Activated CD4-positive, alpha-beta T cell treated with anti-CD3 and anti-CD28 coated beads for 36 hours (primary cell): ENCODE measurements around the gene CIRBP. TPM values are rescaled to one million over a fixed set of nuclear protein-coding genes. Genes with fewer than 3 reads are reported as not detected.
A peak's percentile ranks its signal among the peaks of the same experiment; 100 is the strongest.

Source experiments
- ATAC-seq: fragments of 200-7000 bp; cut with Tn5 transposase; one replicate; pipeline ENCODE4 v1.10.0; 2021; ENCODE audit warnings: mild to moderate bottlenecking, moderate library complexity
- CTCF ChIA-PET: fragments of 350-600 bp; sonication (Branson Sonifier 250); formaldehyde crosslinking; loops from one replicate; lab custom pipeline; 2021; ENCODE audit warnings: antibody characterized with exemption; lab: Charles Lee
- POLR2A ChIA-PET: fragments of 350-600 bp; sonication (Branson Sonifier 250); formaldehyde crosslinking; loops from one replicate; lab custom pipeline; 2021; ENCODE audit warnings: antibody characterized with exemption, inconsistent platforms; lab: Charles Lee
- DNase-seq: peaks from one replicate; pipeline ENCODE4 v3.0.0-alpha.2; 2020
- H3K27ac Mint-ChIP-seq: one replicate; pipeline ENCODE4 v1.8.0; 2021; ENCODE audit warnings: mixed read lengths
- H3K27me3 Mint-ChIP-seq: one replicate; pipeline ENCODE4 v1.8.0; 2021; ENCODE audit warnings: mixed read lengths
- H3K36me3 Mint-ChIP-seq: one replicate; pipeline ENCODE4 v1.8.0; 2021; ENCODE audit warnings: low read depth, mixed read lengths
- H3K4me1 Mint-ChIP-seq: one replicate; pipeline ENCODE4 v1.8.0; 2021; ENCODE audit warnings: mixed read lengths
- H3K4me3 Mint-ChIP-seq: one replicate; pipeline ENCODE4 v1.8.0; 2021; ENCODE audit warnings: mild to moderate bottlenecking, moderate library complexity, mixed read lengths
- H3K9me3 Mint-ChIP-seq: one replicate; pipeline ENCODE4 v1.8.0; 2021; ENCODE audit warnings: low read depth, mixed read lengths
- intact Hi-C, 2 experiments: fragments of 100-400 bp; cut with DNase I in 1 of 2; cut with micrococcal nuclease in 1 of 2; formaldehyde crosslinking; loops; one replicate each; pipeline versions ENCODE4 v1.14.2 to v1.15.1; 2022 to 2024; cut with DNase I, micrococcal nuclease
- total RNA-seq, 2 experiments: library from RNA; stranded (reverse); gene quantifications; one replicate each; pipeline ENCODE4 v1.2.3, GENCODE V29; 2021

CIRBP gene
- total RNA-seq, 2 experiments from 2014 or later: 123 to 188 TPM

DNA sequence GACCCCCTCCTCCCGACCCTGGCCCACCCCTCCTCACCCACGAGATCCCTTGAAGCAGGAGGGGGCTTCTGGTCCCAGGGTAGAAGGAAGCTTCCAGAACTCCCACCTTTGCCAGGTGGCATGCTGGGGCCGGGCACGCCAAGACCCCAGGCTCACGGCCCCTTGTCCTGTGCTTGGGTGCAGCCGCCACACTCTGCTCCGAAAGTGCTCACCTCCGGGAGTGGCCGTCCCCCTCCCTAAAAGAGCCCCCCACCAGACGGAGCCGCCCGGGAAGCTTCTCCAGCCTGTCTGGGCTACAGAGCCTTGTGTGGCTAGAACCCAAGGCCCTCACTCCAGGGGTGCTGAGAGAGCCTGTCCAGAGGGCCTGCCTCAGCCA lies 14.8 kb downstream of the CIRBP start:
- H3K4me1 Mint-ChIP-seq: peaks cover 8% of the 10 kb centered on the region

DNA sequence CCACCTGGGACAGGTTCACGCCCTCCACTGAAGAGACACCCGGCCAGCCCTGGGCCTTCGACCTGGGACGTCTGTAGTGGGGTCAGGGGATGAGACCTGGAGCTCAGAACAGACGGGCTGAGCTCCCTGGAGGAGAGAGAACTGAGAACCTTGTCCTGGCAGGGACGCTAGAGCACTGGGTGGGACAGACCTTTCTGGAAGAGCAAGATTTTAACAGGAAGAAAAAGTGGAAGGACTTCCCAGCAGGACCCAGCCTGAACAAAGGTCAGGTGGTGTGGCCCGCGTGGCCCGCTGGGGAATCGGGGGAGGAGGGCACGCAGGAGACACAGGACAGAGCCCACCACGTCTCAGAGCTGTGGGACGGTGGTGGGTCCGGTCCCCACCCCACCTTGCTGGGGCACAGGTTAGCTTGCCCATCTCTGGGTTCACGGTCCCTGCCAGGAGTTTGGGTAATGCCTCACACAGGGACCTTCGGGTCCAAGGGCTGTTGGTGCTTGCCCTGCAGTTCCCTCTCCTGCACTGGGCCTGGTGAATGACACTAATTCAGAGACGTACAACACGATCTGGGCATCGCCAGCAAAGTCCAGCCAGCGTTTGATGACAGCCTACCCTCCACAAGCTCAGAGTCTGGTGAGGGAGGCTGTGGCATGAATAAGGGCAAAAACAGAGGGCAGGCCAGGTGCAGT lies 15.3 kb downstream of the CIRBP start:
- Mint-ChIP-seq H3K4me3 (peak overlapping the region; percentile 18), H3K36me3 (peaks cover 10% of the 10 kb centered on the region), H3K9me3 (no peaks in the 10 kb centered on the region), H3K27me3 (peaks cover 17% of the 10 kb centered on the region), H3K27ac (no peak overlapping the region), H3K4me1 (peaks cover 8% of the 10 kb centered on the region)
- no peak for DNase-seq
- intact Hi-C loops: no loop called here
- ChIA-PET POLR2A (no interaction called here), CTCF (interaction anchor here (0.7 kb wide), 1 partner anchor 73 kb away, joined by 3 read pairs; no protein-coding TSS in a partner anchor)
- no peak for ATAC-seq

More for the DNA sequence above, 14.8 kb downstream of the CIRBP start:
- ChIA-PET POLR2A (no interaction called here), CTCF (no interaction called here)
- peaks cover 17% of the 10 kb centered on the region for H3K27me3 Mint-ChIP-seq
- intact Hi-C loops: no loop called here
- H3K4me3 Mint-ChIP-seq: no peak overlapping the region
- no peak overlapping the region for H3K27ac Mint-ChIP-seq
- ATAC-seq: no peak
- no peak for DNase-seq
- peaks cover 10% of the 10 kb centered on the region for H3K36me3 Mint-ChIP-seq
- no peaks in the 10 kb centered on the region for H3K9me3 Mint-ChIP-seq

- intact Hi-C loops: no loop called here
- no peak for ATAC-seq
Measured at GRCh38 chr19:1284979-1285736, 16.0 kb downstream of the CIRBP start.

DNA sequence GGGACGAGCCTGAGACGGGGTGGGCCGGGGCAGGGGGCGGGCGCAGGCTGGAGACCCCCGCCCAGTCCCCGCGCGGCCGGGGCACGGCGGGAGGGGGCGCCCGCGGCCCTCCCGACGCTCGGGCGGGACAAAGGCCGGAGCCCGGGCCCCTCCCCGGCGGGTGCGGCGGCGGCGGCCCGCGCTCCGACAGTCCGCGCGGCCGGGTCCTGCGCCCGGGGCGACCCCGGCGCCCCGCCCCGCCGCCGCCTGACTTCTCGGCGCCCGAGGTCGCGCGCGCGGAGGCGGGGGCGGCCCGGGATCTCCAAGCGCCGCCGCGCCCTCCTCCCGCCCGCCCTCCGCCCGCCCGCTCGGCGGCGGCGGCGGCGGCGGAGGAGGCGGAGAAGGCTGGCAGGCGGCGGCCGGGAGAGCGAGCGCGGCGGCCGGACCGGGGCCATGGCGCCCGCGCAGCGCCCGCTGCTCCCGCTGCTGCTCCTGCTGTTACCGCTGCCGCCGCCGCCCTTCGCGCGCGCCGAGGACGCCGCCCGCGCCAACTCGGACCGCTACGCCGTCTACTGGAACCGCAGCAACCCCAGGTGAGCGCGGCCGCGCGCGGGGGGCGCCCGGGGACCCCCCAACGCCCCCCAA lies 16.7 kb downstream of the CIRBP start, which contains the start of gene EFNA2:
TSS of gene EFNA2 (plus strand) at position 137 of the 624 bp plus-strand sequence. CDS start at position 433, 296 bp downstream.
- Mint-ChIP-seq H3K36me3 (no peaks in the 10 kb centered on the region), H3K27me3 (peaks cover 17% of the 10 kb centered on the region), H3K4me3 (peak within 1 kb of the TSS; percentile 18), H3K4me1 (peaks cover 2% of the 10 kb centered on the region), H3K27ac (no peak within 1 kb of the TSS), H3K9me3 (no peaks in the 10 kb centered on the region)
- ChIA-PET POLR2A (no interaction called here), CTCF (interaction anchor here (1.1 kb wide), 1 partner anchor 41 kb away, joined by 5 read pairs; no protein-coding TSS in a partner anchor)
- intact Hi-C loops: no loop called here
- ATAC-seq: no peak
- peak; percentile 14 for DNase-seq

More at GRCh38 chr19:1284979-1285736, 16.0 kb downstream of the CIRBP start:
- peak overlapping the region; percentile 18 for H3K4me3 Mint-ChIP-seq
- H3K27ac Mint-ChIP-seq: no peak overlapping the region
- peaks cover 17% of the 10 kb centered on the region for H3K27me3 Mint-ChIP-seq
- no peaks in the 10 kb centered on the region for H3K9me3 Mint-ChIP-seq
- H3K4me1 Mint-ChIP-seq: peaks cover 2% of the 10 kb centered on the region
- POLR2A ChIA-PET: no interaction called here
- no peak for DNase-seq
- H3K36me3 Mint-ChIP-seq: peaks cover 4% of the 10 kb centered on the region
- CTCF ChIA-PET: interaction anchor here (0.7 kb wide), 1 partner anchor 74 kb away, joined by 3 read pairs; no protein-coding TSS in a partner anchor

GRCh38 chr19:1286487-1287353 lies 17.6 kb downstream of the CIRBP start:
- H3K36me3 Mint-ChIP-seq: no peaks in the 10 kb centered on the region
- no peak overlapping the region for H3K27ac Mint-ChIP-seq
- no peak for ATAC-seq
- intact Hi-C loops: no loop called here
- H3K9me3 Mint-ChIP-seq: no peaks in the 10 kb centered on the region
- CTCF ChIA-PET: interaction anchor here (0.6 to 1.2 kb wide), 3 partner anchors 9 to 42 kb away, joined by 3 to 5 read pairs (median 3); no protein-coding TSS in a partner anchor
- no peak overlapping the region for H3K4me3 Mint-ChIP-seq
- peaks cover 17% of the 10 kb centered on the region for H3K27me3 Mint-ChIP-seq
- no peak for DNase-seq
- H3K4me1 Mint-ChIP-seq: peaks cover 2% of the 10 kb centered on the region
- POLR2A ChIA-PET: no interaction called here

- DNase-seq: no peak
- Mint-ChIP-seq H3K9me3 (no peaks in the 10 kb centered on the region), H3K4me3 (no peak overlapping the region), H3K27me3 (peaks cover 21% of the 10 kb centered on the region), H3K27ac (no peak overlapping the region), H3K4me1 (peaks cover 2% of the 10 kb centered on the region), H3K36me3 (no peaks in the 10 kb centered on the region)
- CTCF ChIA-PET: interaction anchor here (1.1 to 1.2 kb wide), 2 partner anchors 10 to 43 kb away, joined by 3 to 5 read pairs; no protein-coding TSS in a partner anchor
- POLR2A ChIA-PET: no interaction called here
- ATAC-seq: no peak
- intact Hi-C loops: no loop called here
Measured at GRCh38 chr19:1287354-1288225, 18.5 kb downstream of the CIRBP start.

GRCh38 chr19:1288226-1288612 lies 19.1 kb downstream of the CIRBP start:
- Mint-ChIP-seq H3K9me3 (no peaks in the 10 kb centered on the region), H3K4me3 (no peak overlapping the region), H3K27me3 (peaks cover 21% of the 10 kb centered on the region), H3K27ac (no peak overlapping the region), H3K4me1 (peaks cover 2% of the 10 kb centered on the region), H3K36me3 (no peaks in the 10 kb centered on the region)
- DNase-seq (no peak), ATAC-seq (no peak)
- intact Hi-C loops: no loop called here
- CTCF ChIA-PET: no interaction called here
- POLR2A ChIA-PET: no interaction called here

GRCh38 chr19:1288833-1289685 lies 19.9 kb downstream of the CIRBP start:
- Mint-ChIP-seq H3K36me3 (no peaks in the 10 kb centered on the region), H3K4me3 (no peak overlapping the region), H3K27me3 (peaks cover 19% of the 10 kb centered on the region), H3K27ac (no peak overlapping the region), H3K9me3 (no peaks in the 10 kb centered on the region), H3K4me1 (peaks cover 2% of the 10 kb centered on the region)
- ChIA-PET CTCF (no interaction called here), POLR2A (no interaction called here)
- DNase-seq (no peak), ATAC-seq (no peak)
- intact Hi-C loops: no loop called here

- Mint-ChIP-seq H3K27me3 (peaks cover 15% of the 10 kb centered on the region), H3K36me3 (no peaks in the 10 kb centered on the region), H3K4me1 (peaks cover 3% of the 10 kb centered on the region), H3K4me3 (no peak overlapping the region), H3K27ac (no peak overlapping the region), H3K9me3 (no peaks in the 10 kb centered on the region)
- intact Hi-C loops: no loop called here
- ATAC-seq (no peak), DNase-seq (peak; percentile 5)
- ChIA-PET CTCF (no interaction called here), POLR2A (no interaction called here)
Measured at GRCh38 chr19:1289686-1290025, 20.5 kb downstream of the CIRBP start.
